ENCODE measurements around the gene OR2K2.
"Not testable (repeated sequence)": the region's sequence is repeated elsewhere in the genome, so short reads cannot be mapped to it uniquely, and the experiment has no call there.

Gene OR2K2

DNA sequence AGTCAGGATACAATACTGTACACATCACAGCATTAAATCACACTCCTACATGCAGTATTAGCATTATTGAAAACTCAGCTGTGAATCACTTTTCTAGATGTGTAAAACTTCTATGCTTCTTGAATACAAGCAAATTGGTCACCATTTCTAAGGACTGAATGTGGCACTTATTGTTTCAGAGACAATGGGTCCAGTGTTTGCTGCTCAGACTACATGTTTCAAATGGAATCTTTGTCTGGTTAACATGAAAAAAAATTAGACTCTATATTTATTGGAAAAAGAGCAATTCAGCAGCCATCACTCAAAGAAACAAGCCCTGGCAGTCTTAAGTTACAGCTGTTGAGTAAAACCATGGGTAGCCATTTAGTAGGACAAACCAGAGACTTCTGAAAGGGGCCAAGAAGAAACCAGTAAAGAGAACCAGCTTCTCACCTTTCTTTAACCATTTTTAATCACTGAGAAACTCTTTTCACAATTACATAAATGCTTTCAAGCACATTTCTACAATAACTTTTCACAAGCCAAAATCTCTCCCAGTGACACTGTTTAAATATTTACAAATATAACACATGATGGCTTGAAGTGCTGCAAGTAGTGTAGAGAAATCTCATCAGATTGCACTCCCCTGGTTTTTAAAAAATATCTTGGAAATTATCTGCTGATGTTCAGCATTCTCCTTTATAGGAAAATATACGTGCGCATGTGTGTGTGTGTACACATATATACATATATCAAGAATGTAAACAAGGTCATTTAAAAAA lies 35.2 kb downstream of the OR2K2 start:
- TF ChIP-seq, protein P1, sequence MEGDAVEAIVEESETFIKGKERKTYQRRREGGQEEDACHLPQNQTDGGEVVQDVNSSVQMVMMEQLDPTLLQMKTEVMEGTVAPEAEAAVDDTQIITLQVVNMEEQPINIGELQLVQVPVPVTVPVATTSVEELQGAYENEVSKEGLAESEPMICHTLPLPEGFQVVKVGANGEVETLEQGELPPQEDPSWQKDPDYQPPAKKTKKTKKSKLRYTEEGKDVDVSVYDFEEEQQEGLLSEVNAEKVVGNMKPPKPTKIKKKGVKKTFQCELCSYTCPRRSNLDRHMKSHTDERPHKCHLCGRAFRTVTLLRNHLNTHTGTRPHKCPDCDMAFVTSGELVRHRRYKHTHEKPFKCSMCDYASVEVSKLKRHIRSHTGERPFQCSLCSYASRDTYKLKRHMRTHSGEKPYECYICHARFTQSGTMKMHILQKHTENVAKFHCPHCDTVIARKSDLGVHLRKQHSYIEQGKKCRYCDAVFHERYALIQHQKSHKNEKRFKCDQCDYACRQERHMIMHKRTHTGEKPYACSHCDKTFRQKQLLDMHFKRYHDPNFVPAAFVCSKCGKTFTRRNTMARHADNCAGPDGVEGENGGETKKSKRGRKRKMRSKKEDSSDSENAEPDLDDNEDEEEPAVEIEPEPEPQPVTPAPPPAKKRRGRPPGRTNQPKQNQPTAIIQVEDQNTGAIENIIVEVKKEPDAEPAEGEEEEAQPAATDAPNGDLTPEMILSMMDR (IDR thresholded peaks at IDR 0.05; ENCODE audit: unreplicated experiment in 3 of 3) = no peak
- Mint-ChIP-seq H3K36me3 (ENCODE audit: low read depth) (no peaks in the 10 kb centered on the region), H3K27me3 (ENCODE audit: low read depth) (no peaks in the 10 kb centered on the region), H3K4me3 (no peak overlapping the region), H3K27ac (no peak overlapping the region), H3K9me3 (peaks cover 7% of the 10 kb centered on the region), H3K4me1 (peaks cover 18% of the 10 kb centered on the region)

DNA sequence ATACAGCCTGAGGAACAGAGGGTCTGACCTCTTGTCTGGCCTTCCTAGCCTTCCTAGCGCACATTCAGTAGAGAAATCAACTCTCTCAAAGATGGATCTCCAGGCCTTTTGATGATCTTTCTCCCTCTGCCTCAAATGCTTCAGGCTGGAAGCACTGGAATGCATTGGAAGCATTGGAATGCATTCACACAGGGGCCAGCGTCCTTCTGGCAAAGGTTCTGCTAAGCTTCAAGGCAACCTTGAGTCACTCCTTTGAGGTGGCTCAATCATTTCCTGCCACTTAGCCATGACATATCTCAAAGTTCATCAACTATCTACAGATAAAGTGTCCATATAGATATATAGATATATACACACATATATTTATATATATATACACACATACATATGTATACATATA lies 42.9 kb downstream of the OR2K2 start:
- no peaks in the 10 kb centered on the region for H3K27me3 Mint-ChIP-seq (ENCODE audit: low read depth)
- no peak overlapping the region for H3K4me3 Mint-ChIP-seq
- H3K27ac Mint-ChIP-seq = no peak overlapping the region

DNA sequence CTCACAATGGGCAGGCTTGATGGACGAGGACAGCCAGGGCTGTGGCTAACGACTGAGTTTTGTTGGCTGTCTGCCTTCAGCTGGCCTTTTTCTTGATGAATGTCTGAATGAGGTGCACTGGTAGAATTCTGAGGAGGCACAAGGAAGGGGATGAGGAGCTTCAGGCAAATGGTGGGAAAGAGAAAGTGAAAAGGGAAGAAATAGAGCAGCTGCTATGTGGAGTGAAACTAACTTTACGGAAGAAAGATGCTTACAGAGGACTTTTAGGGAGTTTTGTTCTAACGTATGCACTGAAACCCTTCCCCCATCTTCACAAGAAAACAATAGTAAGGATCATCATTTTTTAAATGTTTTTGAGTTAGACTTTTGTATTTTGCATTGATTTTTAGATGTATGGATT lies 45.3 kb downstream of the OR2K2 start:
- H3K27ac Mint-ChIP-seq = no peak overlapping the region
- no peaks in the 10 kb centered on the region for H3K9me3 Mint-ChIP-seq
- no peaks in the 10 kb centered on the region for H3K36me3 Mint-ChIP-seq (ENCODE audit: low read depth)
- peaks cover 8% of the 10 kb centered on the region for H3K4me1 Mint-ChIP-seq
- H3K4me3 Mint-ChIP-seq = no peak overlapping the region
- no peaks in the 10 kb centered on the region for H3K27me3 Mint-ChIP-seq (ENCODE audit: low read depth)
- TF ChIP-seq, protein P1 (IDR thresholded peaks at IDR 0.05; ENCODE audit: unreplicated experiment in 3 of 3) = no peak

More for the DNA sequence above, 42.9 kb downstream of the OR2K2 start:
- Mint-ChIP-seq H3K36me3 (ENCODE audit: low read depth) (no peaks in the 10 kb centered on the region), H3K4me1 (peaks cover 8% of the 10 kb centered on the region), H3K9me3 (peaks cover 1% of the 10 kb centered on the region)
- TF ChIP-seq, protein P1 (IDR thresholded peaks at IDR 0.05; ENCODE audit: unreplicated experiment in 3 of 3) = no peak

DNA sequence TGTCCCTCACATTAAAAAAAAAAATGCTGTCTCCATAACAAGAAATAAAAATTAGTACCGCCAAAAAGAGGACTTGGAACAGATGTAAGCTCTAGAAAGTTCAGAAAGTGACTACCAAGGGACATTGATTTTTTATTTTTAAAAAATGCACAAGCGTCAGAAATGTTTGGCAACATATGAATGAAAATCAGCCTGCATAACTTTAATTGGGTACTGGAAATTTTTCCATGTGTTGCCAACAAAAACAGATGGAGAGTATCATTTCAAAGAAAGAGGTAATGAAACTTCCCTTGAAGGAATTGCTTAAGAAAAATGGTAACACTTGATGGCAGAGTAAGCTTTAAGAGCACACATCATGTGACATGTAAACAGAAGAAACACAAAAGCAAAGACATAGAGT lies 47.2 kb downstream of the OR2K2 start:
- Mint-ChIP-seq H3K27ac (no peak overlapping the region), H3K9me3 (no peaks in the 10 kb centered on the region), H3K27me3 (ENCODE audit: low read depth) (no peaks in the 10 kb centered on the region), H3K36me3 (ENCODE audit: low read depth) (no peaks in the 10 kb centered on the region), H3K4me1 (peaks cover 8% of the 10 kb centered on the region), H3K4me3 (no peak overlapping the region)
- TF ChIP-seq, protein P1 (IDR thresholded peaks at IDR 0.05; ENCODE audit: unreplicated experiment in 3 of 3) = no peak

DNA sequence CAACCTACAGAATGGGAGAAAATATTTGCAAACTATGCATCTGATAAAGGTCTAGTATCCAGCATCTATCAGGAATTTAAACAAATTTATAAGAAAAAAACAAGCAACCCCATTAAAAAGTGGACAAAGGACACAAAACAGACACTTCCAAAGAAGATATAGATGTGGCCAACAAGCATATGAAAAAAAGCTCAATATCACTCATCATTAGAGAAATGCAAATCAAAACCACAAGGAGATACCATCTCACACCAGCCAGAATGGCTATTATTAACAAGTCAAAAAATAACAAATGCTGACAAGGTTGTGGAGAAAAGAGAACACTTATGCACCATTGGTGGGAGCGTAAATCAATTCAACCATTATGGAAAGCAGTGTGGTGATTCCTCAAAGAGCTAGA lies 49.2 kb downstream of the OR2K2 start:
- not testable (repeated sequence) for H3K27ac Mint-ChIP-seq; H3K36me3 Mint-ChIP-seq (ENCODE audit: low read depth); H3K4me1 Mint-ChIP-seq; H3K4me3 Mint-ChIP-seq; H3K27me3 Mint-ChIP-seq (ENCODE audit: low read depth); H3K9me3 Mint-ChIP-seq
